NAMALWA (cell line): ENCODE results near the gene AOPEP.
"Not testable (repeated sequence)": the region's sequence is repeated elsewhere in the genome, so short reads cannot be mapped to it uniquely, and the experiment has no call there.

Experiments used
- DNase-seq: peaks from one replicate; pipeline ENCODE4 v3.0.0-alpha.2; 2015; ENCODE audit warnings: low spot score

Gene AOPEP

GRCh38 chr9:94818178-94818541 lies 91.7 kb downstream of the AOPEP start:
- DNase-seq, result no peak

GRCh38 chr9:94819161-94819687 lies 92.7 kb downstream of the AOPEP start:
- no peak for DNase-seq

- DNase-seq, result peak; percentile 5
Measured at GRCh38 chr9:94821098-94821887, 94.8 kb downstream of the AOPEP start.

GRCh38 chr9:94822273-94822672 lies 95.8 kb downstream of the AOPEP start:
- DNase-seq, result no peak

GRCh38 chr9:94823710-94824109 lies 97.2 kb downstream of the AOPEP start:
- DNase-seq, result no peak

GRCh38 chr9:94824411-94824810 lies 97.9 kb downstream of the AOPEP start:
- DNase-seq, result no peak

- DNase-seq, result no peak
Measured at GRCh38 chr9:94824913-94825610, 98.6 kb downstream of the AOPEP start.

GRCh38 chr9:94825611-94825958 lies 99.1 kb downstream of the AOPEP start:
- no peak for DNase-seq

- no peak for DNase-seq
Measured at GRCh38 chr9:94826044-94826443, 99.5 kb downstream of the AOPEP start.

GRCh38 chr9:94826644-94827410 lies 100.3 kb downstream of the AOPEP start:
- no peak for DNase-seq

- DNase-seq, result no peak
Measured at GRCh38 chr9:94827584-94828304, 101.2 kb downstream of the AOPEP start.

- DNase-seq, result no peak
Measured at GRCh38 chr9:94829380-94830070, 103.0 kb downstream of the AOPEP start.

GRCh38 chr9:94830071-94830604 lies 103.6 kb downstream of the AOPEP start:
- not testable (repeated sequence) for DNase-seq

- no peak for DNase-seq
Measured at GRCh38 chr9:94833802-94834201, 107.3 kb downstream of the AOPEP start.

- DNase-seq, result no peak
Measured at GRCh38 chr9:94837404-94837803, 110.9 kb downstream of the AOPEP start.

GRCh38 chr9:94839398-94839797 lies 112.9 kb downstream of the AOPEP start:
- DNase-seq, result no peak

GRCh38 chr9:94840738-94841137 lies 114.2 kb downstream of the AOPEP start:
- no peak for DNase-seq

GRCh38 chr9:94843134-94843533 lies 116.6 kb downstream of the AOPEP start:
- DNase-seq, result no peak

GRCh38 chr9:94846739-94847138 lies 120.2 kb downstream of the AOPEP start:
- no peak for DNase-seq

- no peak for DNase-seq
Measured at GRCh38 chr9:94847486-94847885, 121.0 kb downstream of the AOPEP start.

- not testable (repeated sequence) for DNase-seq
Measured at GRCh38 chr9:94848791-94849190, 122.3 kb downstream of the AOPEP start.
